Measurements from ENCODE around the gene CHGA.

- TF ChIP-seq POLR2A (IDR thresholded peaks at IDR 0.05) (no peak), CTCF (IDR thresholded peaks at IDR 0.05) (no peak), POLR2AphosphoS5 (IDR thresholded peaks at IDR 0.05; ENCODE audit: insufficient read depth in 1 of 2, low read depth in 1 of 2) (peak in 1 of 2 donors; percentile 71)
These were observed 50.9 kb downstream of the CHGA start for GRCh38 chr14:92973798-92974372.
